OCI-LY1 (cell line): ENCODE results near the gene DCTN3.

Experiments used
- H2AFZ ChIP-seq: fragments of 200-600 bp; sonication (generic), shearing (Covaris generic); 2 replicates; pipeline ENCODE4 v1.6.0; 2014; ENCODE audit warnings: antibody characterized with exemption, mild to moderate bottlenecking, low read length
- H3F3A ChIP-seq: fragments of 200-600 bp; sonication (generic), shearing (Covaris generic); 2 replicates; pipeline ENCODE4 v1.6.0; 2014; ENCODE audit warnings: mild to moderate bottlenecking, antibody characterized with exemption, low read length, moderate library complexity; ENCODE audit not compliant: insufficient read depth
- H3K27ac ChIP-seq: fragments of 200-600 bp; sonication (generic); 2 replicates; pipeline ENCODE4 v1.5.1; 2014; ENCODE audit warnings: low read length, mixed run types, mild to moderate bottlenecking, low read depth; ENCODE audit not compliant: poor library complexity, severe bottlenecking
- H3K27me3 ChIP-seq: fragments of 200-600 bp; sonication (generic); 2 replicates; pipeline ENCODE4 v1.6.0; 2014; ENCODE audit warnings: antibody characterized with exemption, mild to moderate bottlenecking, low read length, moderate library complexity; ENCODE audit not compliant: insufficient read depth
- H3K36me3 ChIP-seq: fragments of 200-600 bp; sonication (generic); 2 replicates; pipeline ENCODE4 v1.6.1; 2014; ENCODE audit warnings: mild to moderate bottlenecking, antibody characterized with exemption, low read length, moderate library complexity, mixed read lengths; ENCODE audit not compliant: insufficient read depth
- H3K4me1 ChIP-seq: fragments of 200-600 bp; sonication (generic); 2 replicates; pipeline ENCODE4 v1.5.1; 2014; ENCODE audit warnings: mild to moderate bottlenecking, low read length, moderate library complexity; ENCODE audit not compliant: insufficient read depth, severe bottlenecking
- H3K4me2 ChIP-seq: fragments of 200-600 bp; sonication (generic), shearing (Covaris generic); 2 replicates; pipeline ENCODE4 v1.6.1; 2014; ENCODE audit warnings: low read length
- H3K4me3 ChIP-seq: fragments of 200-600 bp; sonication (generic); 2 replicates; pipeline ENCODE4 v1.5.1; 2014; ENCODE audit warnings: low read length, low read depth, mild to moderate bottlenecking, mixed read lengths; ENCODE audit not compliant: poor library complexity, severe bottlenecking
- H3K79me2 ChIP-seq: fragments of 200-600 bp; shearing (Covaris generic); 2 replicates; pipeline ENCODE4 v1.6.1; 2016; ENCODE audit warnings: mixed run types, low read length, mixed read lengths; ENCODE audit not compliant: insufficient read depth
- H3K9ac ChIP-seq: fragments of 200-600 bp; sonication (generic), shearing (Covaris generic); 2 replicates; pipeline ENCODE4 v1.6.1; 2014; ENCODE audit warnings: mild to moderate bottlenecking, low read length, mixed read lengths
- H3K9me2 ChIP-seq: fragments of 200-600 bp; sonication (generic), shearing (Covaris generic); 2 replicates; pipeline ENCODE4 v1.6.1; 2014; ENCODE audit warnings: low read depth, mild to moderate bottlenecking, low read length, mixed read lengths
- H3K9me3 ChIP-seq: fragments of 200-600 bp; shearing (Covaris generic); 2 replicates; pipeline ENCODE4 v1.6.1; 2014; ENCODE audit warnings: low read length, mixed read lengths
- H4K20me1 ChIP-seq: fragments of 200-600 bp; sonication (generic), shearing (Covaris generic); 2 replicates; pipeline ENCODE4 v1.6.0; 2016; ENCODE audit warnings: mild to moderate bottlenecking, low read length; ENCODE audit not compliant: insufficient read depth
- EZH2 ChIP-seq: fragments of 200-600 bp; sonication (generic), shearing (Covaris generic); IDR thresholded peaks from 2 replicates; pipeline ENCODE4 v1.8.0; 2017; ENCODE audit warnings: borderline replicate concordance, mixed run types, mild to moderate bottlenecking, antibody characterized with exemption, low read length, moderate library complexity, mixed read lengths
- TF ChIP-seq, protein P1 (sequence below): fragments of 200-600 bp; sonication (generic), shearing (Covaris generic); IDR thresholded peaks from 2 replicates; pipeline ENCODE4 v1.5.1; 2017; ENCODE audit warnings: mild to moderate bottlenecking, antibody characterized with exemption, low read length, moderate library complexity, mixed read lengths

DCTN3 gene

DNA sequence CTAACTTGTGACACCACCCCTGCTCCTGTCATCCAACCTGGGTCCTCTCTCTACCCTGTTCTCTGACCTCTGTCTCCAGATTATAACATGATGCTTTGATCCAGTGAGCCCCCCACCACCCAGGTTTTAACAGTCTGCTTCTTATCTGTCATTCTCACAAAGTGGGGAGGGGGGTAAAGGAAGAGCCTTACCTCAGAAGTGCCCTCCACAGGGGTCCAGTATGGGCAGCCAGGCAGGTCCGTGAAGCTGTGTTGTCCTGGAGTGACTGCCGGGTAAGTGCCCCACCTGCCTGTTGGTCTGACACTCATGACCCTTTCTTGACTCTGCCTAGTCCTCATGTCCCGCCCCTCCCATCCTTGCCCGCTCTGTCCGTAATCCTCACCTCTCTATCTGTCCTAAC, 35.1 kb upstream of the DCTN3 start:
- no peaks in the 10 kb centered on the region; the same call in 1 of the 2 replicates for H3K27me3 ChIP-seq
- TF ChIP-seq, protein P1, sequence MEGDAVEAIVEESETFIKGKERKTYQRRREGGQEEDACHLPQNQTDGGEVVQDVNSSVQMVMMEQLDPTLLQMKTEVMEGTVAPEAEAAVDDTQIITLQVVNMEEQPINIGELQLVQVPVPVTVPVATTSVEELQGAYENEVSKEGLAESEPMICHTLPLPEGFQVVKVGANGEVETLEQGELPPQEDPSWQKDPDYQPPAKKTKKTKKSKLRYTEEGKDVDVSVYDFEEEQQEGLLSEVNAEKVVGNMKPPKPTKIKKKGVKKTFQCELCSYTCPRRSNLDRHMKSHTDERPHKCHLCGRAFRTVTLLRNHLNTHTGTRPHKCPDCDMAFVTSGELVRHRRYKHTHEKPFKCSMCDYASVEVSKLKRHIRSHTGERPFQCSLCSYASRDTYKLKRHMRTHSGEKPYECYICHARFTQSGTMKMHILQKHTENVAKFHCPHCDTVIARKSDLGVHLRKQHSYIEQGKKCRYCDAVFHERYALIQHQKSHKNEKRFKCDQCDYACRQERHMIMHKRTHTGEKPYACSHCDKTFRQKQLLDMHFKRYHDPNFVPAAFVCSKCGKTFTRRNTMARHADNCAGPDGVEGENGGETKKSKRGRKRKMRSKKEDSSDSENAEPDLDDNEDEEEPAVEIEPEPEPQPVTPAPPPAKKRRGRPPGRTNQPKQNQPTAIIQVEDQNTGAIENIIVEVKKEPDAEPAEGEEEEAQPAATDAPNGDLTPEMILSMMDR: no peak
- no peak for TF ChIP-seq EZH2
- peaks cover 11% of the 10 kb centered on the region for H3K4me1 ChIP-seq
- no peak overlapping the region for H3K4me3 ChIP-seq
- 0 out of 2 replicates have a peak, but pooled peaks cover 9% of the 10 kb centered on the region for H3K36me3 ChIP-seq
- H3K4me2 ChIP-seq: no peak overlapping the region
- no peaks in the 10 kb centered on the region for H3K9me2 ChIP-seq
- no peaks in the 10 kb centered on the region for H3K9me3 ChIP-seq
- no peak overlapping the region for H3K9ac ChIP-seq
- no peaks in the 10 kb centered on the region for H3F3A ChIP-seq
- H2AFZ ChIP-seq: no peak overlapping the region
- no peaks in the 10 kb centered on the region for H4K20me1 ChIP-seq
- no peaks in the 10 kb centered on the region for H3K79me2 ChIP-seq
- no peak overlapping the region for H3K27ac ChIP-seq

DNA sequence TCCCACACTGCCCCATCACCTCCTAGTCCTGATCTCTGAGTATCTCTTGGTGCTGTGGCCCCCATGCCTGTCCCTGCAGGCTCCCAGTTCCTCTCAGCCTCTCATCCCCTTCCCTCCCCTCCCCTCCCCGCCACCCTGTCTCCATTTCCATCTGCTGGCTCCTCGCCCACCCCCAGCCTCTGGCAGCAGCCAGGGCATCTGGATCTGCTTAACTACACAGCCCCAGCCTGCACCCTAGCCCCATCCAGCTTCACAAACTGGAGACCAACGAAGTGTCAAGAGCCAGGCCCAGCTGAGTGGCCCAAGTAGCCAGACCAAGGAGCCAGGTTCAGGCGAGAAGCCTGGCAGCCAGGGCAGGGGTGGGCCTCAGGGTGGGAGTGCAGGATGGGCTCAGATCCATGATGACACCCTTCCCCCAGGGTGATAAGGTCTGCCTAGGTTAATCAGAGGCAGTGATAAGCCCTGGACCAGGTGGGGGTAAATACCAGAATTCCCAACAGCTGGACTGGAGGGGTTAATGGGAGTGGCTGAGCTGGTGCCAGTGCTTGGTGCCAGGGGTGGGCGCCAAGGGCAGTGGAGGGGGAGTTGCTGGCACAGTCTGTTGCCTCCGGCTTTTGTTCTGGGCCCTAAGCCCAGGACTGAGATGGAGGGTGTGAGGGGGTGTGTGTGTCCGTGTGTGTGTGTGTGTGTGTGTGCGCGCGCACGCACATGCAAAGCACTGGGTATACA, 34.2 kb upstream of the DCTN3 start:
- Histone ChIP-seq H3K36me3 (peaks cover 18% of the 10 kb centered on the region; the same call in 1 of the 2 replicates), H3K27me3 (no peaks in the 10 kb centered on the region; the same call in 1 of the 2 replicates), H3K9me2 (no peaks in the 10 kb centered on the region), H3F3A (no peaks in the 10 kb centered on the region), H3K4me2 (no peak overlapping the region), H3K79me2 (no peaks in the 10 kb centered on the region), H3K9me3 (no peaks in the 10 kb centered on the region), H3K4me1 (peaks cover 11% of the 10 kb centered on the region), H3K4me3 (no peak overlapping the region), H2AFZ (no peak overlapping the region), H3K9ac (no peak overlapping the region), H3K27ac (no peak overlapping the region), H4K20me1 (no peaks in the 10 kb centered on the region)
- TF ChIP-seq, protein P1: no peak

DNA sequence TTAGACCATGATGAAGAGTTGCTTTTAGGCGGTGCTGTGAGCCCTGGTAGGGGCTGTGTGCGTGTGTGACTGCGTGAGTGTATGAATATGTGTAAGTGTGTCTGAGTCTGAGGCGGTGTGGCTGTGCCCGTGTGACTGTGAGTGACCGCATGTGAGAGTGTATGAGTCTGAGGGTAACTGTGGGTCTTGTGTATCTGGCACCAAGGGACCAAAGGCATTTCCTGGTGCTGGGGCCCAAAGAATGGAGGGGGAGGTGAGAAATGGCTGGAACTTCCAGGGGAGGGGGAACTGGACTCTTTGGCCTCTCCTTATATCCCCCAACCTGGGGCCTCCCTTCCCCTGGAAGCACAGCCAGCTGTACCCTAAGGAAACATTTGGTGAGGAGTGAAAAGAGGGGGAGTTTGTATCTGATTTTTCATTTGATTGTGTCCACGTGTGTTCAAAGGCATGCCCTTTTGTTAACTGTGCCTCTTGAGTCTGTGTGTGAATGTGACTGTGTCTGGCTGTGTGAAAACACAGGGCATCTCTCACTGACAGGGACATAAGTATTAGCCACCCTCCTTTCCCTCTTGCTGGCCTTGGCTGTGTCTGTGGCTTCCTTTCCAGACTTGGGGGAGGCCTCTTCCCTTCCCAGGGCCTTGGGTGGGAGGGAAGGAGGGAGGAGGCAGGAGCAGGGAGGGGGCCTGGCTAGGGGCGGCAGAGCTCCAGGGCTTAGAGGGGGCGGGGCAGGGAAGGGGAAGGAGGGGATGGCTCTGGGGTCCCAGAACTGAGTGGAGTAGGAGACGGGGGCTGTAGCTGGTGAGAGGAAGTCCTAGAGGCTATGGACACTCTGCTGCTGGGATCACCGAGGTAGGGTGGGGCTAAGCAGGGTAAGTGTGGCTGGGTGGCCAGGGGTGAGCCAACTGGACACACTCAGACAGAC, 33.1 kb upstream of the DCTN3 start:
- H2AFZ ChIP-seq: no peak overlapping the region
- peaks cover 29% of the 10 kb centered on the region for H3K36me3 ChIP-seq
- no peaks in the 10 kb centered on the region for H3F3A ChIP-seq
- no peaks in the 10 kb centered on the region for H4K20me1 ChIP-seq
- no peaks in the 10 kb centered on the region for H3K9me3 ChIP-seq
- H3K4me2 ChIP-seq: no peak overlapping the region
- peaks cover 11% of the 10 kb centered on the region for H3K4me1 ChIP-seq
- H3K27me3 ChIP-seq: no peaks in the 10 kb centered on the region; the same call in 1 of the 2 replicates
- H3K4me3 ChIP-seq: no peak overlapping the region
- H3K9me2 ChIP-seq: no peaks in the 10 kb centered on the region
- H3K79me2 ChIP-seq: no peaks in the 10 kb centered on the region
- H3K9ac ChIP-seq: no peak overlapping the region
- no peak overlapping the region for H3K27ac ChIP-seq
- TF ChIP-seq, protein P1: no peak
- TF ChIP-seq EZH2: no peak
